Adrenal gland (tissue), 12 donors: ENCODE data around the gene RNASE13. TPM values are rescaled to one million over a fixed set of nuclear protein-coding genes. Genes with fewer than 3 reads are reported as not detected.

Experiments used
- DNase-seq, 7 donors: peaks; one replicate each; pipeline ENCODE4 v3.0.0-alpha.2; 2019 to 2020
- H3K27ac ChIP-seq, 5 donors: fragments of 200-600 bp; sonication (generic) in 4 of 5; 1 replicate in 3 of 5; 2 replicates in 2 of 5; pipeline versions ENCODE4 v1.5.1 to v1.8.0; 2016 to 2020; ENCODE audit warnings: mild to moderate bottlenecking in 1 of 5
- H3K27me3 ChIP-seq: fragments of 200-600 bp; 2 replicates; pipeline ENCODE4 v1.8.0; 2021
- H3K36me3 ChIP-seq, 2 donors: fragments of 200-600 bp; replicated peaks in 1 of 2; 1 replicate in 1 of 2; 2 replicates in 1 of 2; pipeline versions ENCODE4 v1.5.1 to v1.8.0; 2018 to 2022
- H3K4me1 ChIP-seq, 2 donors: fragments of 200-600 bp; replicated peaks in 1 of 2; 1 replicate in 1 of 2; 2 replicates in 1 of 2; pipeline versions ENCODE4 v1.5.1 to v1.8.0; 2018 to 2021
- H3K4me3 ChIP-seq, 4 donors: fragments of 200-600 bp; sonication (generic) in 3 of 4; one replicate each; pipeline ENCODE4 v1.5.1; 2016 to 2018
- H3K9me3 ChIP-seq, 3 donors: fragments of 200-600 bp; sonication (generic) in 1 of 3; replicated peaks in 1 of 3; 1 replicate in 2 of 3; 2 replicates in 1 of 3; pipeline versions ENCODE4 v1.5.1 to v1.8.0; 2016 to 2021
- CTCF ChIP-seq, 6 experiments: fragments of 450-650 bp in 4 of 6; fragments of 200-600 bp in 2 of 6; sonication (generic) in 1 of 6; IDR thresholded peaks; 1 replicate in 5 of 6; 2 replicates in 1 of 6; pipeline versions ENCODE4 v1.5.1 to v1.8.0; 2016 to 2021; ENCODE audit warnings: antibody characterized with exemption in 6 of 6, mild to moderate bottlenecking in 2 of 6, moderate library complexity in 1 of 6
- POLR2A ChIP-seq, 2 donors: fragments of 450-650 bp; IDR thresholded peaks; one replicate each; pipeline ENCODE4 v1.6.1; 2017; ENCODE audit warnings: antibody characterized with exemption in 2 of 2, mild to moderate bottlenecking in 2 of 2, moderate library complexity in 1 of 2
- WGBS, 4 donors: extraction: QIAGEN DNeasy Blood & Tissue Kit in 2 of 4; methylation state at CpG; one replicate each; pipeline versions ENCODE4 v1.1.5 to v1.1.7; 2013 to 2017; 5-methylcytosine and 5-hydroxymethylcytosine counted together
- intact Hi-C, 2 donors: fragments of 100-400 bp; cut with DNase I; formaldehyde crosslinking; loops; one replicate each; pipeline versions ENCODE4 v1.14.1 to v1.15.0; 2022 to 2023
- polyA plus RNA-seq, 3 donors: library from polyadenylated mRNA; stranded (reverse); fragments of 200-250 nt in 2 of 3; fragments of 350-450 nt in 1 of 3; fragmentation: Illumina TruSeq in 1 of 3; extraction: RNeasy Lipid Tissue Mini Kit (QIAGEN cat#74804) in 1 of 3; gene quantifications; one replicate each; pipeline ENCODE4 v1.2.3, GENCODE V29; 2013 to 2014
- total RNA-seq, 9 donors: library from RNA; depleted of rRNA in 4 of 9; stranded (reverse); fragments of >200 nt in 4 of 9; fragments of 120-200 nt in 1 of 9; fragmentation: NEBNext Ultra II Directional in 1 of 9; extraction: Animal tissue kit (Norgen Biotek cat#: 25700) in 1 of 9; gene quantifications; one replicate each; pipeline versions ENCODE4 v1.1.0 to v1.2.4, GENCODE V29; 2013 to 2023
- donor health status: healthy with polysubstance abuse.
- donor health status: Bipolar disorder and iron deficiency.
- donor health status: DM: yes; HTN: yes; CAD: no.
- donor health status: DM: no; HTN: no; CAD: no.
- donor health status: DM: no; HTN: no; CAD: no.
- donor health status: DM: yes; HTN: yes; CAD: no.

The RNASE13 gene
- total and polyA plus RNA-seq, 12 donors, result 0.03 to 0.27 TPM; not detected in 10

GRCh38 chr14:21049271-21049673, 14.7 kb upstream of the RNASE13 start:
- H3K27ac ChIP-seq, result peak overlapping the region in 4 of 5 donors; percentile 14 to 81 (median 64)
- H3K9me3 ChIP-seq, result no peaks in the 10 kb centered on the region
- H3K4me3 ChIP-seq, result no peak overlapping the region
- peaks cover 22 to 39% of the 10 kb centered on the region in 2 donors for H3K4me1 ChIP-seq
- TF ChIP-seq POLR2A (IDR thresholded peaks at IDR 0.05), result no peak
- no peak for TF ChIP-seq CTCF (IDR thresholded peaks at IDR 0.05)
- DNase-seq, result no peak
- 53 to 60% (median 56%) methylated on average over 3 of the region's 3 CpGs for WGBS, 4 donors
- no peaks in the 10 kb centered on the region for H3K27me3 ChIP-seq
- H3K36me3 ChIP-seq, result no peaks in the 10 kb centered on the region
- intact Hi-C loops, result no loop called here

GRCh38 chr14:21048638-21049037, 14.0 kb upstream of the RNASE13 start:
- H3K27me3 ChIP-seq, result no peaks in the 10 kb centered on the region
- peaks cover 28 to 41% of the 10 kb centered on the region in 2 donors for H3K4me1 ChIP-seq
- H3K9me3 ChIP-seq, result no peaks in the 10 kb centered on the region
- 22 to 43% (median 27%) methylated on average over 2 of the region's 2 CpGs for WGBS, 4 donors
- peak in 5 of 7 donors; percentile 47 to 81 (median 71) for DNase-seq
- H3K36me3 ChIP-seq, result no peaks in the 10 kb centered on the region
- TF ChIP-seq CTCF (IDR thresholded peaks at IDR 0.05), result no peak
- TF ChIP-seq POLR2A (IDR thresholded peaks at IDR 0.05), result no peak
- peak overlapping the region in 4 of 5 donors; percentile 1 to 81 (median 64) for H3K27ac ChIP-seq
- H3K4me3 ChIP-seq, result no peak overlapping the region
- intact Hi-C loops, result no loop called here

- DNase-seq, result peak in 2 of 7 donors; percentile 48 to 49
- no peak overlapping the region for H3K4me3 ChIP-seq
- H3K36me3 ChIP-seq, result no peaks in the 10 kb centered on the region
- no peaks in the 10 kb centered on the region for H3K9me3 ChIP-seq
- peak overlapping the region; percentile 13 to 81 (median 53) for H3K27ac ChIP-seq
- intact Hi-C loops, result loop anchor here in 1 of 2 donors (2.0 kb wide), 1 partner anchor 21 kb away; no protein-coding TSS in a partner anchor
- WGBS, 4 donors, result 47 to 61% (median 57%) methylated on average over 2 of the region's 2 CpGs
- H3K4me1 ChIP-seq, result peaks cover 38 to 51% of the 10 kb centered on the region in 2 donors
- TF ChIP-seq POLR2A (IDR thresholded peaks at IDR 0.05) (no peak), CTCF (IDR thresholded peaks at IDR 0.05) (no peak)
- no peaks in the 10 kb centered on the region for H3K27me3 ChIP-seq
Observed at GRCh38 chr14:21047378-21047781, 12.8 kb upstream of the RNASE13 start.

- no peaks in the 10 kb centered on the region for H3K36me3 ChIP-seq
- 23 to 30% (median 26%) methylated on average over 6 of the region's 6 CpGs for WGBS, 4 donors
- H3K4me3 ChIP-seq, result no peak overlapping the region
- DNase-seq, result peak; percentile 34 to 73 (median 59)
- no peaks in the 10 kb centered on the region for H3K9me3 ChIP-seq
- H3K4me1 ChIP-seq, result peaks cover 43 to 67% of the 10 kb centered on the region in 2 donors
- no peaks in the 10 kb centered on the region for H3K27me3 ChIP-seq
- TF ChIP-seq POLR2A (IDR thresholded peaks at IDR 0.05), result no peak
- TF ChIP-seq CTCF (IDR thresholded peaks at IDR 0.05), result no peak
- intact Hi-C loops, result no loop called here
- peak overlapping the region in 4 of 5 donors; percentile 24 to 76 (median 48) for H3K27ac ChIP-seq
Observed at GRCh38 chr14:21043974-21044618, 9.5 kb upstream of the RNASE13 start.
